Activated CD8-positive, alpha-beta memory T cell treated with anti-CD3 and anti-CD28 coated beads for 36 hours (primary cell): ENCODE results near the gene CBARP. TPM values are rescaled to one million over a fixed set of nuclear protein-coding genes. Genes with fewer than 3 reads are reported as not detected.

Experiments
- CTCF ChIA-PET: fragments of 350-600 bp; sonication (Branson Sonifier 250); formaldehyde crosslinking; loops from one replicate; lab custom pipeline; 2021; ENCODE audit warnings: antibody characterized with exemption; lab: Charles Lee
- POLR2A ChIA-PET: fragments of 350-600 bp; sonication (Branson Sonifier 250); formaldehyde crosslinking; loops from one replicate; lab custom pipeline; 2021; ENCODE audit warnings: antibody characterized with exemption; lab: Charles Lee
- total RNA-seq, 2 experiments: library from RNA; stranded (reverse); gene quantifications; one replicate each; pipeline ENCODE4 v1.2.3, GENCODE V29; 2021

CBARP gene
- total RNA-seq, 2 experiments from 2014 or later = 0.95 to 1.1 TPM

- CTCF ChIA-PET = no interaction called here
- POLR2A ChIA-PET = no interaction called here
Observed at GRCh38 chr19:1229924-1230782, 7.7 kb downstream of the CBARP start.

GRCh38 chr19:1229056-1229923, 8.5 kb downstream of the CBARP start:
- POLR2A ChIA-PET = no interaction called here
- CTCF ChIA-PET = no interaction called here

DNA sequence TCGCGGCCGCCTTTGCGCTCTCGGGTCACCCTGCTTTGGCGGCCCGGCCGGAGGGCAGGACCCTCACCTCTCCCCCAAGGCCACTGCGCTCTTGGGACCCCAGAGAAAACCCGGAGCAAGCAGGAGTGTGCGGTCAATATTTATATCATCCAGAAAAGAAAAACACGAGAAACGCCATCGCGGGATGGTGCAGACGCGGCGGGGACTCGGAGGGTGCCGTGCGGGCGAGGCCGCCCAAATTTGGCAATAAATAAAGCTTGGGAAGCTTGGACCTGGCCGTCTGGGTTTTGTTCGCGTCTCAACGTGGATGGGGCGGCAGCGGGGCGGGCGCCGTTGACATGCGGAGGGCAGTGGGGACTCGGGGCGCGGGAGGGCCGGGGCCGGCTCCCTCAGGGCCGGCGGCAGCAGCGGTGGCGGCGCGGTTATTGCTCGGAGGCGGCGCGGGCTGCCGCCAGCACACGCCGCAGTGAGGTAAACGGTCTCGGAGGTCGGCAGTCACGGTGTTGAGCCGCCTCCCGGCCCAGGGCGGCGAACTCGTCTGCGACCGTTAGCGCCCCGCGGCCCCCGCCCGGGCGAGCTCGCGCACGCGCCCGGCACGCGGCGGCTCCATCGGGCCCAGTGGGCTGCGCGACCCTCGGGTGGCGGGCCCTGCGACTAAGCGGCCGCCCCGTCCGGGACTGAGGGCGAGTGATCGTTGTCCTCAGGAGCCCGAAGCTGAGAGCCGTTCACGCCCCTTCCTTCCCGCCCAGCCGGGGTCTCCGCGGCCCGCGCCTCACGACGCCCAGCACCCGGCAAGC, 9.4 kb downstream of the CBARP start:
- ChIA-PET CTCF (no interaction called here), POLR2A (no interaction called here)

DNA sequence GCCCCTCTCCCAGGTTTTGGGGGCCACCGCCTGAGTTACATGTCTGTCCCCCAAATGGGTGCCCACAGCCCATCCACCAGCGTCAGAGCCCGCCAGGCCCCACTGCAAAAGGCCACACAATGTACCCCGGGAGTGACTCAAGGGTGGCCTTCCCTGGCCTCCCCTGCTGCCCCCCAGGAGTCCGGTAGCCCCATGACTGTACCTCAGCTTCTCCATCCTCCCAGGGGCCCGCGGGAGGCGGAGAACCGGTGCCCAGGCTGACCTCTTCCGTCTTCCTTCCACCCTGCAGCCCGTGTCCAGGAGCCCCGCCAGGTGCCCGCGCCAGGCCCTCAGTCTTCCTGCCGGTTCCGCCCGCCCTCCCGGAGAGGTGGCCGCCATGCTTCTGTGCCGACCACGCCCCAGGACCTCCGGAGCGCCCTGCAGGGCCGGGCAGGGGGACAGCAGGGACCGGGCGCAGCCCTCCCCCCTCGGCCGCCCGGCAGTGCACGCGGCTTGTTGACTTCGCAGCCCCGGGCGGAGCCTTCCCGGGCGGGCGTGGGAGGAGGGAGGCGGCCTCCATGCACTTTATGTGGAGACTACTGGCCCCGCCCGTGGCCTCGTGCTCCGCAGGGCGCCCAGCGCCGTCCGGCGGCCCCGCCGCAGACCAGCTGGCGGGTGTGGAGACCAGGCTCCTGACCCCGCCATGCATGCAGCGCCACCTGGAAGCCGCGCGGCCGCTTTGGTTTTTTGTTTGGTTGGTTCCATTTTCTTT, 10.3 kb downstream of the CBARP start:
- ChIA-PET CTCF (no interaction called here), POLR2A (no interaction called here)

DNA sequence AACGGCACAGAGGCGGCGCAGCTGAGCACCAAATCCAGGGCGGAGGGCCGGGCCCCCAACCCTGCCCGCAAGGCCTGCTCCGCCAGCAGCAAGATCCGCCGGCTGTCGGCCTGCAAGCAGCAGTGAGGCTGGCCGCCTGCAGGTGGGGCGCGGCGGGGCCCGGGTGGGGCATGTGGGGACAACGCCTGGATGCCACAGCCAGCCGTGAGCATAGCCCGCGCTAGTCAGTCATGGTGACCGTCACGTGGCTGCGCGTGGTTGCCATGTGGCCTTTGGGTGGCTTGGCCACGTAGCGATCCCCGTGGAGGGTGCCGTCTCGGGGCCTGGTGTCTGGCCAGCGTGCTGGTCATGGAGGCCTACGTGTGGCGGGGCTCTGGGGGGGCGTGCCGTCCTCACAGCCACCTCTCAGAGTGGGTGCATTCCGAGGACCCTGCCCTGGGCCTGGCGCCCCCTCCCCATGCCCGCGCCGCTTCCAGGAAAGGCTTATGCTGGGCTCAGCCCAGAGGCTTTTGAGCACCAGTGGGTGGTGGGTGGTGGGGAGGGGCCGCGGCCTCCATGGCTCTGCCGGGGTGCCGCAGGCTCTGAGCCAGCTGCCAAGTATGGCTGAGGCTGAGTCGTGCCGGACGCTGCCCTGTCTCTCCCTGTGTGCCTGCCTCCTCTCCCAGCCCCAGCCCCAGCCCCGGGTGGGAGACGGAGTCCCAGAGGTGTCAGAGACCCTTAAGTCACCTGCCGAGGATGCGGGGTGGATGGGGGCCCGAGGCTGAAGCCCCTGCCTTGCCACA, 11.1 kb downstream of the CBARP start:
- ChIA-PET CTCF (interaction anchor here (1.3 kb wide), 1 partner anchor 242 kb away, joined by 4 read pairs; no protein-coding TSS in a partner anchor), POLR2A (no interaction called here)

DNA sequence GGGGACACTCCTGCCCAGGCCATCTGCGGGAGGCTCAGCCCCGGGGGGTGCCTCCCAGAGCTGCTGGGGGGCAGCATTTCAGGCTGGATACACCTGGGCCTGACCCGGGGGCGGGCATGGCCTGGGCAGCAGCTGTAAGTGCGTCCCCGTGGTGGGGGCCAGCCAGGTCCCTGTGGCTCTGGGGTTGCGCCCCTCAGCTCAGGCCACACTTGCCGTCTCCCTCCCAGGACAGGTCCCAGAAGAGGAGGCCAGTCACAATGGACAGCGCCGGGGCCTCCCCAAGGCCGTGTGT, 11.6 kb downstream of the CBARP start:
- CTCF ChIA-PET = interaction anchor here (1.3 kb wide), 1 partner anchor 241 kb away, joined by 4 read pairs; no protein-coding TSS in a partner anchor
- POLR2A ChIA-PET = no interaction called here

- CTCF ChIA-PET = interaction anchor here (1.3 kb wide), 1 partner anchor 241 kb away, joined by 4 read pairs; no protein-coding TSS in a partner anchor
- POLR2A ChIA-PET = no interaction called here
Observed at GRCh38 chr19:1225440-1226226, 12.2 kb downstream of the CBARP start.

GRCh38 chr19:1224847-1225246, 13.0 kb downstream of the CBARP start:
- POLR2A ChIA-PET = no interaction called here
- CTCF ChIA-PET = no interaction called here

GRCh38 chr19:1224047-1224825, 13.6 kb downstream of the CBARP start:
- ChIA-PET POLR2A (no interaction called here), CTCF (interaction anchor here (0.7 kb wide), 1 partner anchor 32 kb away, joined by 3 read pairs; no protein-coding TSS in a partner anchor)

GRCh38 chr19:1223018-1223855, 14.6 kb downstream of the CBARP start:
- ChIA-PET POLR2A (no interaction called here), CTCF (interaction anchor here (0.7 to 1.6 kb wide), 7 partner anchors 10 to 275 kb away, joined by 3 to 5 read pairs (median 3); no protein-coding TSS in a partner anchor)

DNA sequence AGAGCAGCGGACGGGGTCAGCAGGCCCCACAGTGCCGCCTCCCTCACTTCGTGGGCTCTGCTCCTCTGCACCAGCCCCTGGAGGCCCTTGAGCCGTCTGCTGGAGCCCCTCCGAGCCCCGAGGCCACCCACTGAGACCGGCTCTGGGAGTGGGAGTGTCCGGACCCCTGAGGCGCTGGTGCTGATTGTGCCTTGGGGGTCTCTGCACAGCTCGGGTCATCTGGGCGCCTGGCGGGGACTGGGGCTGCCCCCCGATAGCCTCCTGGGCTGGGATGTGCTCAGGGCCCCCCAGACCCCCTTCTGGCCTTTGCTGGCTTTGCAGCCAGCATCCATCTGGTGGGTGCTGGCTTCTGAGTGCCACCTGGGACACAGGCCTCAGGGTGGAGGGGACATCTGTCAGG, 15.4 kb downstream of the CBARP start:
- POLR2A ChIA-PET = no interaction called here
- CTCF ChIA-PET = interaction anchor here (0.7 to 1.6 kb wide), 5 partner anchors 10 to 115 kb away, joined by 3 to 5 read pairs (median 3); no protein-coding TSS in a partner anchor

- CTCF ChIA-PET = interaction anchor here (0.8 to 1.6 kb wide), 3 partner anchors 19 to 114 kb away, joined by 3 to 5 read pairs (median 4); no protein-coding TSS in a partner anchor
Observed at GRCh38 chr19:1221904-1222255, 15.9 kb downstream of the CBARP start.

DNA sequence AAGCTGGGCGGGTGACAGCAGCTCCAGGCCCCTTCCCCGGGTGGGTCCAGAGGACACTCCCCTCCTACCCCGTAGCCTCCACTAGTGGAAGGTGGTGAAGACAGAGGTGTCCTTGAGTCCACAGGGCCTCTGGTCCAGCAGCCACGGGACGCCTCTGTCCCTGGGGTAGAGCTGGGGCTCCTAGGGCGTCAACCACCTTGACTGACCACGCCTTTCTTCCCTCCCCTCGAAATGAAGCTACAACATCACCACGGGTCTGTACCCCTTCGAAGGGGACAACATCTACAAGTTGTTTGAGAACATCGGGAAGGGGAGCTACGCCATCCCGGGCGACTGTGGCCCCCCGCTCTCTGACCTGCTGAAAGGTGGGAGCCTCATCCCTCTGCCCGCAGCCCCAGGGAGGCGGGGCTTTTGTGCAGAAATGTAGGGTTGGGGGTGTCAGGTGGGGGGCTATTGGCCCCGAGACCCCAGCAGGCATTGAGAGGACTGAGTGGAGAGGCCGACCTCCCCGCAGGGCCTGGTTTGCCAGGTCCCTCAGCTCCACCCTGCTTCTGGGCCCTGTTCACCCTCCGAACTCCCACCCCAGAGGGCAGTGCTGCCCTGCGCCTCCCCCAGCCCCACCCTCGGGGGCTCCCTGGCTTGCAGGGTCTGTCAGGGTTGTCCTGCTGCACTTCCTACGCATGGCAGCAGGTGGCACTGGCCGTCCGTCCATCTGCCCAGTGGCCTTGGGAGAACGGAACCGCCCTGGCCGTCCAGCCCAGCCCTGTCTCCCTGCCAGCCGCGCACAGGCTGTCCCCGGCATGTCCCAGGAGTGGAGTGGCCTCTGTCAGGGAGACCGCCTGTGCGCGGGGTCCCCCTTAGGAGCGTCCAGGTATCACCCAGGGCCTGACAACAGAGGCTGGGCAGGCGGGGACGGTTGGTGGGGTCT, 16.6 kb downstream of the CBARP start:
- CTCF ChIA-PET = interaction anchor here (0.8 to 1.6 kb wide), 3 partner anchors 19 to 113 kb away, joined by 3 to 5 read pairs (median 4); no protein-coding TSS in a partner anchor

More at GRCh38 chr19:1221904-1222255, 15.9 kb downstream of the CBARP start:
- POLR2A ChIA-PET = no interaction called here

GRCh38 chr19:1220477-1220930, 17.3 kb downstream of the CBARP start:
- POLR2A ChIA-PET = no interaction called here
- CTCF ChIA-PET = interaction anchor here (0.8 kb wide), 1 partner anchor 32 kb away, joined by 3 read pairs; no protein-coding TSS in a partner anchor

More for the DNA sequence above, 16.6 kb downstream of the CBARP start:
- POLR2A ChIA-PET = no interaction called here
